ENCODE measurements around the gene MGAT4A. TPM values are rescaled to one million over a fixed set of nuclear protein-coding genes. Genes with fewer than 3 reads are reported as not detected.

MGAT4A gene
- total RNA-seq, 2 experiments from 2014 or later, result 200 to 204 TPM

DNA sequence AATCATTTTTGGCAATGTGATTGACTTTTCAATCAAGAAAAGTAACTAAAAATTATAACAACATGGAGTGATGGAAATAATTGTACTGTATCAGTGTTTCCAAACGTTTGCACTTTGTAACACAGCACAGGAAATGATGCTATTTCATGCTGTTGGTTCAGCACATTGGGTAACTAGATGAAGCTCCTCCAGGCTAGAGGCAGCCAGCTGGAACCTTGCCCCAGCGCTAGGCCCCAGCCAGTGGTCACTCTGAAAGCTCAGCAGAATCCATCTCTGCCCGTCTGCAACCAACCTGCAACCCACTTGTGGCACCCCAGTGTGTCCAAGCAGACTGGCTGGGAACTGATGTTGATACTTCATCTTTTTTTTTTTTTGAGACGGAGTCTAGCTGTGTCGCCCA, 107.3 kb downstream of the MGAT4A start:
- ChIA-PET CTCF (interaction anchor here (1.1 to 1.5 kb wide), 3 partner anchors 17 to 55 kb away, joined by 3 to 4 read pairs (median 3); no protein-coding TSS in a partner anchor), POLR2A (no interaction called here)
- TF ChIP-seq, protein P1, sequence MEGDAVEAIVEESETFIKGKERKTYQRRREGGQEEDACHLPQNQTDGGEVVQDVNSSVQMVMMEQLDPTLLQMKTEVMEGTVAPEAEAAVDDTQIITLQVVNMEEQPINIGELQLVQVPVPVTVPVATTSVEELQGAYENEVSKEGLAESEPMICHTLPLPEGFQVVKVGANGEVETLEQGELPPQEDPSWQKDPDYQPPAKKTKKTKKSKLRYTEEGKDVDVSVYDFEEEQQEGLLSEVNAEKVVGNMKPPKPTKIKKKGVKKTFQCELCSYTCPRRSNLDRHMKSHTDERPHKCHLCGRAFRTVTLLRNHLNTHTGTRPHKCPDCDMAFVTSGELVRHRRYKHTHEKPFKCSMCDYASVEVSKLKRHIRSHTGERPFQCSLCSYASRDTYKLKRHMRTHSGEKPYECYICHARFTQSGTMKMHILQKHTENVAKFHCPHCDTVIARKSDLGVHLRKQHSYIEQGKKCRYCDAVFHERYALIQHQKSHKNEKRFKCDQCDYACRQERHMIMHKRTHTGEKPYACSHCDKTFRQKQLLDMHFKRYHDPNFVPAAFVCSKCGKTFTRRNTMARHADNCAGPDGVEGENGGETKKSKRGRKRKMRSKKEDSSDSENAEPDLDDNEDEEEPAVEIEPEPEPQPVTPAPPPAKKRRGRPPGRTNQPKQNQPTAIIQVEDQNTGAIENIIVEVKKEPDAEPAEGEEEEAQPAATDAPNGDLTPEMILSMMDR (IDR thresholded peaks at IDR 0.05), result no peak
- H3K36me3 Mint-ChIP-seq (ENCODE audit: low read depth), result peaks cover 96% of the 10 kb centered on the region
- H3K27ac ChIP-seq (ENCODE audit: low read depth in 1 of 2, low read length in 2 of 2), result no peak overlapping the region
- H3K27me3 ChIP-seq (ENCODE audit: control insufficient read depth in 1 of 2, insufficient read depth in 2 of 2, low read length in 2 of 2), result no peaks in the 10 kb centered on the region
- H3K36me3 ChIP-seq (ENCODE audit: insufficient read depth, low read length), result peaks cover 78% of the 10 kb centered on the region
- H3K9me3 Mint-ChIP-seq, result no peaks in the 10 kb centered on the region
- peaks cover 46% of the 10 kb centered on the region for H3K4me1 Mint-ChIP-seq (ENCODE audit: low read depth)
- no peak overlapping the region for H3K4me3 Mint-ChIP-seq
- H3K4me1 ChIP-seq (ENCODE audit: insufficient read depth, low read length), result peaks cover 2% of the 10 kb centered on the region
- DNase-seq, result no peak
- peak; percentile 21 for ATAC-seq (ENCODE audit: poor library complexity)
- peak overlapping the region; percentile 85 for H3K27ac Mint-ChIP-seq
- no peaks in the 10 kb centered on the region for H3K27me3 Mint-ChIP-seq
- H3K9me3 ChIP-seq (ENCODE audit: control insufficient read depth in 1 of 2, insufficient read depth in 1 of 2, low read length in 2 of 2), result no peaks in the 10 kb centered on the region
- no peak overlapping the region for H3K4me3 ChIP-seq (ENCODE audit: low read length)
- intact Hi-C loops (cut with DNase I, micrococcal nuclease), result no loop called here

DNA sequence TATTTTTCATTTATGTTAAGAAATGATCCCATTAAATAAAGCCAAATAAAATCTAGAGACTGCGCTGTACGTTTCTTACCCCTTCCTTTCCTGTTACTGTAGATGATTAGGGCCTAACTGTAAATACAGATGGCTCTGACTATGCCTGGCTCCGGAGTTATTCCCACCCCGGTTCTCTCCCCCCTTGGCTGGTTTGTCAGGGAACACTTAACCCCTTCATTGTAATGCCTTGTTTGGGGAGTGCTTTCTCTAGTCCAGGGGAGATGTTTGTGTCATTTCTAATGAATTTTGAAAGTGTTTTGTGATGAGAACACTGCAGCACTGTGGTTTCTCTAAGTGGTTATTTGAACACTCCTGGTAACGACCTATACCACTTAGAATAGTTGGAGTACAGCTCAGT, 113.8 kb downstream of the MGAT4A start:
- H3K9me3 ChIP-seq (ENCODE audit: control insufficient read depth in 1 of 2, insufficient read depth in 1 of 2, low read length in 2 of 2), result no peaks in the 10 kb centered on the region
- intact Hi-C loops (cut with DNase I, micrococcal nuclease), result no loop called here
- Mint-ChIP-seq H3K27me3 (no peaks in the 10 kb centered on the region), H3K4me3 (no peak overlapping the region), H3K4me1 (ENCODE audit: low read depth) (peaks cover 46% of the 10 kb centered on the region), H3K36me3 (ENCODE audit: low read depth) (peaks cover 91% of the 10 kb centered on the region), H3K27ac (peak overlapping the region; percentile 82), H3K9me3 (no peaks in the 10 kb centered on the region)
- POLR2A ChIA-PET, result interaction anchor here (0.5 to 1.2 kb wide), 5 partner anchors 8 to 207 kb away, joined by 3 to 6 read pairs (median 4); no protein-coding TSS in a partner anchor
- TF ChIP-seq, protein P1 (IDR thresholded peaks at IDR 0.05), result no peak
- H3K27me3 ChIP-seq (ENCODE audit: control insufficient read depth in 1 of 2, insufficient read depth in 2 of 2, low read length in 2 of 2), result no peaks in the 10 kb centered on the region
- no peak overlapping the region for H3K4me3 ChIP-seq (ENCODE audit: low read length)
- ATAC-seq (ENCODE audit: poor library complexity), result no peak
- H3K36me3 ChIP-seq (ENCODE audit: insufficient read depth, low read length), result peaks cover 68% of the 10 kb centered on the region
- CTCF ChIA-PET, result interaction anchor here (0.9 kb wide), 1 partner anchor 13 kb away, joined by 3 read pairs; no protein-coding TSS in a partner anchor
- H3K27ac ChIP-seq (ENCODE audit: low read depth in 1 of 2, low read length in 2 of 2), result no peak overlapping the region
- peaks cover 2% of the 10 kb centered on the region for H3K4me1 ChIP-seq (ENCODE audit: insufficient read depth, low read length)
- no peak for DNase-seq

DNA sequence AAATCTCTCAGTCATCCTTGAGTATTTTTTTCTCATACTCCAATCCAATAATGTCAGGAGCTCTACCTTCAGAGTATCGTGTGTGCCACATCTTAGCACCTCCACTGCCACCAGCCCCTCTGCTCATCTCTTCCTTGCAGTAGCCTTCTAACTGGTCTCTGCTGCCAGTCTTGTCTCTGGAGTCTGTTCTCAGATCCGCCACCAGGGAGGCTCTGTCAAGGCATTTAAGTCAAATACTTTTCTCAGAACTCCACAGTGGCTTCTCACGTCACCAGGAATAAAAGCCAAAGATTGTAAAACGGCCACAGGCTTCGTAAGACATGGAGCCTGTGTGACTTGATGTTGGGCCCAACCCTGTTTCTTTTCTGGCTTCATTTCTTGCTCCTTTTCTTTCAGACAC, 115.5 kb downstream of the MGAT4A start:
- H3K4me3 Mint-ChIP-seq, result no peak overlapping the region
- TF ChIP-seq, protein P1 (IDR thresholded peaks at IDR 0.05), result no peak
- peaks cover 2% of the 10 kb centered on the region for H3K4me1 ChIP-seq (ENCODE audit: insufficient read depth, low read length)
- H3K4me1 Mint-ChIP-seq (ENCODE audit: low read depth), result peaks cover 58% of the 10 kb centered on the region
- H3K36me3 Mint-ChIP-seq (ENCODE audit: low read depth), result peaks cover 89% of the 10 kb centered on the region
- no peaks in the 10 kb centered on the region for H3K9me3 Mint-ChIP-seq
- intact Hi-C loops (cut with DNase I, micrococcal nuclease), result no loop called here
- H3K4me3 ChIP-seq (ENCODE audit: low read length), result no peak overlapping the region
- ChIA-PET CTCF (no interaction called here), POLR2A (no interaction called here)
- H3K27ac ChIP-seq (ENCODE audit: low read depth in 1 of 2, low read length in 2 of 2), result no peak overlapping the region
- ATAC-seq (ENCODE audit: poor library complexity) (no peak), DNase-seq (no peak)
- peaks cover 65% of the 10 kb centered on the region for H3K36me3 ChIP-seq (ENCODE audit: insufficient read depth, low read length)
- no peaks in the 10 kb centered on the region for H3K9me3 ChIP-seq (ENCODE audit: control insufficient read depth in 1 of 2, insufficient read depth in 1 of 2, low read length in 2 of 2)
- H3K27me3 ChIP-seq (ENCODE audit: control insufficient read depth in 1 of 2, insufficient read depth in 2 of 2, low read length in 2 of 2), result no peaks in the 10 kb centered on the region
- H3K27ac Mint-ChIP-seq, result peak overlapping the region; percentile 82
- no peaks in the 10 kb centered on the region for H3K27me3 Mint-ChIP-seq
